GM12878 (cell line): ENCODE data around the gene SERPING1.

Source experiments
- HDAC2 ChIP-seq: fragments of 200-600 bp; sonication (generic); IDR thresholded peaks from 2 replicates; pipeline ENCODE4 v1.6.1; 2017
- MXI1 ChIP-seq: fragments of 150-350 bp; IDR thresholded peaks from 2 replicates; pipeline ENCODE4 v1.6.1; 2011; ENCODE audit warnings: low read depth, mild to moderate bottlenecking, inconsistent platforms, low read length, improper control_type of control experiment

- TF ChIP-seq MXI1 (no peak), HDAC2 (no peak)
Measured at GRCh38 chr11:57597916-57598830, 688 bp downstream of the SERPING1 start.
